ENCODE results near the gene ABL1.

ABL1 gene

DNA sequence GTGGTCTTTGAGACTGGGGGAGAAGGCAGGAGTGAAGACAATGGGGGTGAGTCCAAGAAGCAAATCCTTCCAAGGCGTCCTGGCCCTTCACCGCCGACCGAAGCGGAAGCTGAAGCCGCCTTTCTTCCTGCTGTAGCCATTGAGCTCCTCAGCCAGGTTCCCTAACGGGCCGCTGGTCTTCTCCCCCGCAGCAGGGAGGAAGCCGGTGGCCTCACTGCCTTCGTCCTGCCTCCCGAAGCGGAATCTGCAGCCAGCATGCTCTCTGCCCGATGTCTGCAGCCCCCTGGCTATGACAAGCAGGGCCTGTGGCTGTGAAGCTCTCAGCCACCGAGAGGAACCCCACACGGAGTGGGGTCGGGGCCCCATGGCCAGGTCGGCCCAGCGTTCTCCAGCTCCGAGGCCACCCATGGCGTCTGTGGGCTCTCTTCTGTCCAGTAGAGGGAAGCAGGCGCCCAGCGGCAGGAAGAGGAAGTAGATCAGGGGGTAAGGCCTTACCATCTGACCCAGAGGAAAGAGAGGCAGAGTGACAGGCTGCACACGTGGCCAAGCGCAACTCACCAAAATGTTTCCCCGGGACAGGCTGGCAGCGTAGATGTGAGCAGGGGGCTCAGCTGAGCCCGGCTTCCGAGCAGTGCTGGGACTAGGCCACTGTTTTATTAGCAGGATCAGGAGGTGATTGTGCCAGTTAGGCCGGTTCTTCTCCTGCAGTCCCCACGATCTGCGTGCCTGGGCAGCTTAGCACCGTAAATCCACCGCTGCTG lies 58.5 kb downstream of the ABL1 start:
- no peak overlapping the region for H3K9ac ChIP-seq (ENCODE audit: low read length)
- no peaks in the 10 kb centered on the region for H3K9me2 ChIP-seq (replicated peaks; ENCODE audit: insufficient read depth, low read length)
- no peaks in the 10 kb centered on the region for H4K20me1 ChIP-seq (ENCODE audit: low read depth, low read length)
- H3K9me3 ChIP-seq (ENCODE audit: insufficient read depth, low read length): no peaks in the 10 kb centered on the region
- no peak overlapping the region for H2AFZ ChIP-seq (ENCODE audit: low read depth, low read length, severe bottlenecking)
- H3K79me2 ChIP-seq (ENCODE audit: insufficient read depth, low read length): no peaks in the 10 kb centered on the region
- no peaks in the 10 kb centered on the region for H3K27me3 ChIP-seq (ENCODE audit: low read length)
- no peak overlapping the region for H3K4me2 ChIP-seq (ENCODE audit: low read depth, low read length, poor library complexity, severe bottlenecking)
- H3F3A ChIP-seq (ENCODE audit: insufficient read depth): no peaks in the 10 kb centered on the region
- no peaks in the 10 kb centered on the region for H3K36me3 ChIP-seq (ENCODE audit: low read length)
- H3K27ac ChIP-seq (ENCODE audit: low read depth, low read length): no peak overlapping the region
- H3K4me3 ChIP-seq (ENCODE audit: insufficient read depth, low read length, poor library complexity, severe bottlenecking): no peak overlapping the region
- TF ChIP-seq, protein P1, sequence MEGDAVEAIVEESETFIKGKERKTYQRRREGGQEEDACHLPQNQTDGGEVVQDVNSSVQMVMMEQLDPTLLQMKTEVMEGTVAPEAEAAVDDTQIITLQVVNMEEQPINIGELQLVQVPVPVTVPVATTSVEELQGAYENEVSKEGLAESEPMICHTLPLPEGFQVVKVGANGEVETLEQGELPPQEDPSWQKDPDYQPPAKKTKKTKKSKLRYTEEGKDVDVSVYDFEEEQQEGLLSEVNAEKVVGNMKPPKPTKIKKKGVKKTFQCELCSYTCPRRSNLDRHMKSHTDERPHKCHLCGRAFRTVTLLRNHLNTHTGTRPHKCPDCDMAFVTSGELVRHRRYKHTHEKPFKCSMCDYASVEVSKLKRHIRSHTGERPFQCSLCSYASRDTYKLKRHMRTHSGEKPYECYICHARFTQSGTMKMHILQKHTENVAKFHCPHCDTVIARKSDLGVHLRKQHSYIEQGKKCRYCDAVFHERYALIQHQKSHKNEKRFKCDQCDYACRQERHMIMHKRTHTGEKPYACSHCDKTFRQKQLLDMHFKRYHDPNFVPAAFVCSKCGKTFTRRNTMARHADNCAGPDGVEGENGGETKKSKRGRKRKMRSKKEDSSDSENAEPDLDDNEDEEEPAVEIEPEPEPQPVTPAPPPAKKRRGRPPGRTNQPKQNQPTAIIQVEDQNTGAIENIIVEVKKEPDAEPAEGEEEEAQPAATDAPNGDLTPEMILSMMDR (IDR thresholded peaks at IDR 0.05; ENCODE audit: insufficient read depth, low read length, poor library complexity, severe bottlenecking): no peak
- TF ChIP-seq EZH2phosphoT487 (conservative IDR thresholded peaks at IDR 0.05; ENCODE audit: low read length): no peak

DNA sequence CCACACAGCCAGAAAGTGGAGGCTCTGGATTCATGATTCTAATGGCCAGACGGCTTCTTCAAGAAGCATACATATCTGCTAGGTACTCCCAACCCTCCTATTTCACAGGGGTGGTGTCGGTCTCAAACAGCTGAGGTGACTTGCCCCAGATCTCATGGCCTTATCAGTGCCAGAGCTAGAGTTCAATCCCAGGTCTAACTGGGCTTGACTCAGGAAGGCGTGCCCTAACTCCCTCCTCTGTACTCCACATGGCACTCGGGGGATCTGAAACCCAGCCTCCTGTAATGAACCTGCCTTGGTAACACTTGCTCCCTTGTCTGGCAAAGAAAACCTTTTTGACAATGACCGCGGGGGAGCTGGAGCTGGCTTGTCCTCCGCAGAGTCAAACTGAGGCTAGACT lies 59.5 kb downstream of the ABL1 start:
- no peaks in the 10 kb centered on the region for H3K79me2 ChIP-seq (ENCODE audit: insufficient read depth, low read length)
- H4K20me1 ChIP-seq (ENCODE audit: low read depth, low read length): no peaks in the 10 kb centered on the region
- no peak overlapping the region for H3K4me3 ChIP-seq (ENCODE audit: insufficient read depth, low read length, poor library complexity, severe bottlenecking)
- H3K9me2 ChIP-seq (replicated peaks; ENCODE audit: insufficient read depth, low read length): no peaks in the 10 kb centered on the region
- H3F3A ChIP-seq (ENCODE audit: insufficient read depth): no peaks in the 10 kb centered on the region
- no peaks in the 10 kb centered on the region for H3K9me3 ChIP-seq (ENCODE audit: insufficient read depth, low read length)
- no peaks in the 10 kb centered on the region for H3K36me3 ChIP-seq (ENCODE audit: low read length)
- H3K4me2 ChIP-seq (ENCODE audit: low read depth, low read length, poor library complexity, severe bottlenecking): no peak overlapping the region
- H3K27me3 ChIP-seq (ENCODE audit: low read length): no peaks in the 10 kb centered on the region
- no peak overlapping the region for H3K9ac ChIP-seq (ENCODE audit: low read length)
- H2AFZ ChIP-seq (ENCODE audit: low read depth, low read length, severe bottlenecking): no peak overlapping the region
- TF ChIP-seq, protein P1 (IDR thresholded peaks at IDR 0.05; ENCODE audit: insufficient read depth, low read length, poor library complexity, severe bottlenecking): no peak
- no peak for TF ChIP-seq EZH2phosphoT487 (conservative IDR thresholded peaks at IDR 0.05; ENCODE audit: low read length)
- no peak overlapping the region for H3K27ac ChIP-seq (ENCODE audit: low read depth, low read length)

DNA sequence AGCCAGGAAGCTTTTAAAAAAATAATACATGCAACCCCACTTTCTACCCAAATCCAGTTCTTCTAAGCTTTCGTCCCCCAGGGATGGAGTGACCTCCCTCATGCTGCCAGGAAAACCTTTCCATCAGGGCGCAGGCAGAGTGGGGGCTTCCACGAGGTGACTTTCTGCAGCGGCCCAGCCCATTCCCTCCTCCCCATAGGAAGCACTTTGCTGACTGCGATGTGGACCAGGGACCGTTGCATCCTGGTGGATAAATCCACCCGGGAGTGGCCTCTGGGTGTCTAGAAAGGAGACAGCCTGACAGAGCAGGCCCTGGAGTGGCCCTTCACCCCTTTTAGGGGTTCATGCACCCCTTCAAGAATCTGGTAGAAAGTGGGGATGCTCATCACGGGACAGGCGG lies 60.0 kb downstream of the ABL1 start:
- Histone ChIP-seq H3K4me2 (ENCODE audit: low read depth, low read length, poor library complexity, severe bottlenecking) (no peak overlapping the region), H3K27ac (ENCODE audit: low read depth, low read length) (no peak overlapping the region), H3K9me3 (ENCODE audit: insufficient read depth, low read length) (no peaks in the 10 kb centered on the region), H3K9ac (ENCODE audit: low read length) (no peak overlapping the region), H3F3A (ENCODE audit: insufficient read depth) (no peaks in the 10 kb centered on the region), H3K79me2 (ENCODE audit: insufficient read depth, low read length) (no peaks in the 10 kb centered on the region), H3K9me2 (replicated peaks; ENCODE audit: insufficient read depth, low read length) (no peaks in the 10 kb centered on the region), H3K36me3 (ENCODE audit: low read length) (no peaks in the 10 kb centered on the region), H3K27me3 (ENCODE audit: low read length) (no peaks in the 10 kb centered on the region), H4K20me1 (ENCODE audit: low read depth, low read length) (no peaks in the 10 kb centered on the region), H2AFZ (ENCODE audit: low read depth, low read length, severe bottlenecking) (no peak overlapping the region), H3K4me3 (ENCODE audit: insufficient read depth, low read length, poor library complexity, severe bottlenecking) (no peak overlapping the region)
- TF ChIP-seq, protein P1 (IDR thresholded peaks at IDR 0.05; ENCODE audit: insufficient read depth, low read length, poor library complexity, severe bottlenecking): no peak
- TF ChIP-seq EZH2phosphoT487 (conservative IDR thresholded peaks at IDR 0.05; ENCODE audit: low read length): no peak

Data from SU-DHL-6 (cell line).